CD8-positive, alpha-beta memory T cell (primary cell): Measurements from ENCODE around the gene CAMK2N2. TPM values are rescaled to one million over a fixed set of nuclear protein-coding genes. Genes with fewer than 3 reads are reported as not detected.

Experiments used
- CTCF ChIA-PET: fragments of 350-600 bp; sonication (Branson Sonifier 250); formaldehyde crosslinking; loops from one replicate; lab custom pipeline; 2021; ENCODE audit warnings: antibody characterized with exemption; lab: Charles Lee
- POLR2A ChIA-PET: fragments of 350-600 bp; sonication (Branson Sonifier 250); formaldehyde crosslinking; loops from one replicate; lab custom pipeline; 2021; ENCODE audit warnings: antibody characterized with exemption; lab: Charles Lee
- DNase-seq, 5 donors: peaks; one replicate each; pipeline versions ENCODE4 v3.0.0 to v3.0.0-alpha.2; 2020 to 2022; ENCODE audit warnings: mixed read lengths in 1 of 5
- H3K27ac ChIP-seq: one replicate; pipeline ENCODE4 v1.7.0; 2013; ENCODE audit warnings: low read depth, mild to moderate bottlenecking, low read length, moderate library complexity
- H3K27me3 ChIP-seq: 2 replicates; pipeline ENCODE4 v1.7.0; 2013; ENCODE audit warnings: low read length, mild to moderate bottlenecking; ENCODE audit not compliant: insufficient read depth, poor library complexity, severe bottlenecking
- H3K36me3 ChIP-seq: 2 replicates; pipeline ENCODE4 v1.7.0; 2013; ENCODE audit warnings: mild to moderate bottlenecking, low read length, moderate library complexity; ENCODE audit not compliant: insufficient read depth
- H3K4me1 ChIP-seq: 2 replicates; pipeline ENCODE4 v1.7.0; 2013; ENCODE audit warnings: mild to moderate bottlenecking, low read length, moderate library complexity; ENCODE audit not compliant: insufficient read depth
- H3K4me3 ChIP-seq: 2 replicates; pipeline ENCODE4 v1.7.0; 2013; ENCODE audit warnings: mild to moderate bottlenecking, low read length
- H3K9me3 ChIP-seq: 2 replicates; pipeline ENCODE4 v1.7.0; 2013; ENCODE audit warnings: mild to moderate bottlenecking, low read length
- H3K27ac Mint-ChIP-seq, 8 donors: one replicate each; pipeline ENCODE4 v1.8.0; 2020 to 2021; ENCODE audit warnings: mixed read lengths in 8 of 8, mild to moderate bottlenecking in 6 of 8, inconsistent platforms in 3 of 8, moderate library complexity in 3 of 8
- H3K27me3 Mint-ChIP-seq, 2 donors: one replicate each; pipeline ENCODE4 v1.8.0; 2020 to 2021; ENCODE audit warnings: mixed read lengths in 2 of 2, mild to moderate bottlenecking in 1 of 2, moderate library complexity in 1 of 2
- H3K36me3 Mint-ChIP-seq, 3 donors: one replicate each; pipeline ENCODE4 v1.8.0; 2020 to 2021; ENCODE audit warnings: mixed read lengths in 3 of 3, inconsistent platforms in 1 of 3, mild to moderate bottlenecking in 1 of 3
- H3K4me1 Mint-ChIP-seq, 3 donors: one replicate each; pipeline ENCODE4 v1.8.0; 2020 to 2021; ENCODE audit warnings: mixed read lengths in 3 of 3, inconsistent platforms in 1 of 3, mild to moderate bottlenecking in 1 of 3
- H3K4me3 Mint-ChIP-seq, 7 donors: one replicate each; pipeline ENCODE4 v1.8.0; 2020 to 2021; ENCODE audit warnings: mixed read lengths in 7 of 7, mild to moderate bottlenecking in 6 of 7, moderate library complexity in 4 of 7, inconsistent platforms in 2 of 7
- H3K9me3 Mint-ChIP-seq, 5 donors: one replicate each; pipeline ENCODE4 v1.8.0; 2020 to 2022; ENCODE audit warnings: mixed read lengths in 5 of 5, mild to moderate bottlenecking in 3 of 5, moderate library complexity in 2 of 5, inconsistent platforms in 1 of 5
- polyA plus RNA-seq: library from polyadenylated mRNA; unstranded; fragments of 300-500 nt; fragmentation: Illumina TruSeq; gene quantifications from one replicate; pipeline ENCODE4 v1.2.3, GENCODE V29; 2021
- total RNA-seq, 2 experiments: library from RNA; stranded (reverse); gene quantifications; one replicate each; pipeline ENCODE4 v1.2.3, GENCODE V29; 2021

Gene CAMK2N2
- total and polyA plus RNA-seq, 3 experiments from 2014 or later = 0.66 to 0.77 TPM; not detected in 1

GRCh38 chr3:184223946-184224345 lies 37.4 kb downstream of the CAMK2N2 start:
- no peak overlapping the region for H3K4me3 ChIP-seq
- DNase-seq = no peak
- Mint-ChIP-seq H3K4me3 (no peak overlapping the region), H3K4me1 (peaks cover 0 to 6% (median 5%) of the 10 kb centered on the region in 3 donors), H3K27me3 (peaks cover 14 to 48% of the 10 kb centered on the region in 2 donors), H3K9me3 (no peaks in the 10 kb centered on the region), H3K36me3 (no peaks in the 10 kb centered on the region), H3K27ac (no peak overlapping the region)
- H3K27ac ChIP-seq = no peak overlapping the region
- ChIA-PET POLR2A (no interaction called here), CTCF (no interaction called here)
- H3K27me3 ChIP-seq = peaks cover 16% of the 10 kb centered on the region
- H3K4me1 ChIP-seq = no peaks in the 10 kb centered on the region
- no peaks in the 10 kb centered on the region for H3K9me3 ChIP-seq
- H3K36me3 ChIP-seq = no peaks in the 10 kb centered on the region

- H3K9me3 Mint-ChIP-seq = no peaks in the 10 kb centered on the region
- peaks cover 0 to 2% (median 0%) of the 10 kb centered on the region in 3 donors for H3K4me1 Mint-ChIP-seq
- Histone ChIP-seq H3K4me1 (no peaks in the 10 kb centered on the region), H3K4me3 (no peak overlapping the region), H3K36me3 (no peaks in the 10 kb centered on the region), H3K9me3 (no peaks in the 10 kb centered on the region), H3K27ac (no peak overlapping the region), H3K27me3 (peaks cover 4% of the 10 kb centered on the region)
- POLR2A ChIA-PET = no interaction called here
- no peaks in the 10 kb centered on the region for H3K36me3 Mint-ChIP-seq
- DNase-seq = no peak
- H3K27ac Mint-ChIP-seq = no peak overlapping the region
- CTCF ChIA-PET = interaction anchor here (1.0 kb wide), 1 partner anchor 71 kb away, joined by 3 read pairs; no protein-coding TSS in a partner anchor
- H3K4me3 Mint-ChIP-seq = no peak overlapping the region
- H3K27me3 Mint-ChIP-seq = peaks cover 17 to 39% of the 10 kb centered on the region in 2 donors
Measured at GRCh38 chr3:184222521-184222920, 38.8 kb downstream of the CAMK2N2 start.

- ChIA-PET POLR2A (no interaction called here), CTCF (no interaction called here)
- Histone ChIP-seq H3K27ac (no peak overlapping the region), H3K9me3 (no peaks in the 10 kb centered on the region), H3K4me3 (no peak overlapping the region), H3K27me3 (peaks cover 3% of the 10 kb centered on the region), H3K4me1 (no peaks in the 10 kb centered on the region), H3K36me3 (no peaks in the 10 kb centered on the region)
- no peak for DNase-seq
- Mint-ChIP-seq H3K9me3 (no peaks in the 10 kb centered on the region), H3K4me3 (no peak overlapping the region), H3K27me3 (peaks cover 13 to 23% of the 10 kb centered on the region in 2 donors), H3K27ac (no peak overlapping the region), H3K4me1 (no peaks in the 10 kb centered on the region), H3K36me3 (no peaks in the 10 kb centered on the region)
Measured at GRCh38 chr3:184218814-184219213, 42.5 kb downstream of the CAMK2N2 start.

- Mint-ChIP-seq H3K4me3 (no peak overlapping the region), H3K27ac (no peak overlapping the region), H3K9me3 (no peaks in the 10 kb centered on the region), H3K36me3 (no peaks in the 10 kb centered on the region), H3K4me1 (no peaks in the 10 kb centered on the region), H3K27me3 (peaks cover 4 to 15% of the 10 kb centered on the region in 2 donors)
- H3K27me3 ChIP-seq = no peaks in the 10 kb centered on the region
- H3K4me3 ChIP-seq = no peak overlapping the region
- CTCF ChIA-PET = interaction anchor here (4.4 kb wide), 1 partner anchor 16 kb away, joined by 15 read pairs; no protein-coding TSS in a partner anchor
- no peak for DNase-seq
- H3K4me1 ChIP-seq = no peaks in the 10 kb centered on the region
- POLR2A ChIA-PET = interaction anchor here (0.7 kb wide), 1 partner anchor 33 kb away, joined by 4 read pairs; no protein-coding TSS in a partner anchor
- H3K27ac ChIP-seq = no peak overlapping the region
- no peaks in the 10 kb centered on the region for H3K9me3 ChIP-seq
- no peaks in the 10 kb centered on the region for H3K36me3 ChIP-seq
Measured at GRCh38 chr3:184211718-184212117, 49.6 kb downstream of the CAMK2N2 start.

GRCh38 chr3:184211297-184211696 lies 50.1 kb downstream of the CAMK2N2 start:
- CTCF ChIA-PET = interaction anchor here (4.4 kb wide), 1 partner anchor 16 kb away, joined by 15 read pairs; no protein-coding TSS in a partner anchor
- Mint-ChIP-seq H3K4me1 (no peaks in the 10 kb centered on the region), H3K9me3 (no peaks in the 10 kb centered on the region), H3K27me3 (peaks cover 7 to 19% of the 10 kb centered on the region in 2 donors), H3K36me3 (no peaks in the 10 kb centered on the region), H3K27ac (no peak overlapping the region), H3K4me3 (no peak overlapping the region)
- H3K36me3 ChIP-seq = no peaks in the 10 kb centered on the region
- H3K4me3 ChIP-seq = no peak overlapping the region
- H3K9me3 ChIP-seq = no peaks in the 10 kb centered on the region
- H3K27me3 ChIP-seq = no peaks in the 10 kb centered on the region
- no peaks in the 10 kb centered on the region for H3K4me1 ChIP-seq
- POLR2A ChIA-PET = no interaction called here
- no peak for DNase-seq
- no peak overlapping the region for H3K27ac ChIP-seq

Other genes starting within 250 kb of the CAMK2N2 start
- gene ABCC5, start 243.7 kb downstream of the CAMK2N2 start, total RNA-seq = 10 to 100 TPM; 18.1 to 19.0 TPM
- 9.5 TPM for gene ABCC5, start 243.7 kb downstream of the CAMK2N2 start, polyA plus RNA-seq
- not detected for gene HTR3D, start 229.8 kb downstream of the CAMK2N2 start, total RNA-seq
- not detected for gene HTR3D, start 229.8 kb downstream of the CAMK2N2 start, polyA plus RNA-seq
- not detected for gene HTR3C, start 208.5 kb downstream of the CAMK2N2 start, total RNA-seq
- gene HTR3C, start 208.5 kb downstream of the CAMK2N2 start, polyA plus RNA-seq = not detected
- gene HTR3E, start 164.5 kb downstream of the CAMK2N2 start, total RNA-seq = not detected
- not detected for gene HTR3E, start 164.5 kb downstream of the CAMK2N2 start, polyA plus RNA-seq
- 10 to 100 TPM; 74.8 to 83.9 TPM for gene EIF2B5, start 126.2 kb downstream of the CAMK2N2 start, total RNA-seq
- gene EIF2B5, start 126.2 kb downstream of the CAMK2N2 start, polyA plus RNA-seq = 51.6 TPM
- gene DVL3, start 106.2 kb downstream of the CAMK2N2 start, total RNA-seq = 10 to 100 TPM; 38.5 to 44.0 TPM
- gene DVL3, start 106.2 kb downstream of the CAMK2N2 start, polyA plus RNA-seq = 15.4 TPM
- 100 to 1,000 TPM; 268 to 270 TPM for gene AP2M1, start 86.7 kb downstream of the CAMK2N2 start, total RNA-seq
- gene AP2M1, start 86.7 kb downstream of the CAMK2N2 start, polyA plus RNA-seq = 265 TPM
- 10 to 100 TPM; 70.8 to 70.9 TPM for gene ABCF3, start 75.4 kb downstream of the CAMK2N2 start, total RNA-seq
- 54.5 TPM for gene ABCF3, start 75.4 kb downstream of the CAMK2N2 start, polyA plus RNA-seq
- gene VWA5B2, start 32.0 kb downstream of the CAMK2N2 start, total RNA-seq = under 1 TPM in 1 of 2 experiments, not detected in 1; 0.11 TPM
- not detected for gene VWA5B2, start 32.0 kb downstream of the CAMK2N2 start, polyA plus RNA-seq
- gene ALG3, start 12.6 kb downstream of the CAMK2N2 start, total RNA-seq = 10 to 100 TPM; 59.4 to 61.4 TPM
- gene ALG3, start 12.6 kb downstream of the CAMK2N2 start, polyA plus RNA-seq = 73.2 TPM
- 10 to 100 TPM; 13.2 to 14.5 TPM for gene EEF1AKMT4, start 11.9 kb downstream of the CAMK2N2 start, total RNA-seq
- gene EEF1AKMT4, start 11.9 kb downstream of the CAMK2N2 start, polyA plus RNA-seq = 5.3 TPM
- not detected for gene ECE2, start 14.5 kb upstream of the CAMK2N2 start, total RNA-seq
- not detected for gene ECE2, start 14.5 kb upstream of the CAMK2N2 start, polyA plus RNA-seq
- 100 to 1,000 TPM; 334 to 342 TPM for gene PSMD2, start 37.7 kb upstream of the CAMK2N2 start, total RNA-seq
- gene PSMD2, start 37.7 kb upstream of the CAMK2N2 start, polyA plus RNA-seq = 211 TPM
- 100 to 1,000 TPM; 693 to 694 TPM for gene EIF4G1, start 53.1 kb upstream of the CAMK2N2 start, total RNA-seq
- 46.2 TPM for gene EIF4G1, start 53.1 kb upstream of the CAMK2N2 start, polyA plus RNA-seq
- 1 to 10 TPM; 2.2 to 2.4 TPM for gene FAM131A, start 76.0 kb upstream of the CAMK2N2 start, total RNA-seq
- 2.2 TPM for gene FAM131A, start 76.0 kb upstream of the CAMK2N2 start, polyA plus RNA-seq
- 1 to 10 TPM; 6.3 to 7.3 TPM for gene CLCN2, start 100.1 kb upstream of the CAMK2N2 start, total RNA-seq
- 0.54 TPM for gene CLCN2, start 100.1 kb upstream of the CAMK2N2 start, polyA plus RNA-seq
- gene POLR2H, start 100.2 kb upstream of the CAMK2N2 start, total RNA-seq = 100 to 1,000 TPM; 147 TPM
- 52.1 TPM for gene POLR2H, start 100.2 kb upstream of the CAMK2N2 start, polyA plus RNA-seq
- not detected for gene THPO, start 116.7 kb upstream of the CAMK2N2 start, total RNA-seq
- gene THPO, start 116.7 kb upstream of the CAMK2N2 start, polyA plus RNA-seq = not detected
- under 1 TPM in 1 of 2 experiments, not detected in 1; 0.04 TPM for gene CHRD, start 118.5 kb upstream of the CAMK2N2 start, total RNA-seq
- gene CHRD, start 118.5 kb upstream of the CAMK2N2 start, polyA plus RNA-seq = not detected